GM23248 (cell line): Measurements from ENCODE around the gene STAT5A.

ENCODE experiments used
- EZH2 ChIP-seq: fragments of 200-600 bp; sonication (generic); IDR thresholded peaks from 2 replicates; pipeline ENCODE4 v1.6.1; 2018; ENCODE audit warnings: antibody characterized with exemption, mild to moderate bottlenecking; ENCODE audit not compliant: insufficient read depth, poor library complexity, severe bottlenecking
- EZH2phosphoT487 ChIP-seq: fragments of 200-600 bp; sonication (generic); IDR thresholded peaks from 2 replicates; pipeline ENCODE4 v1.6.1; 2018; ENCODE audit warnings: antibody characterized with exemption, moderate library complexity, mild to moderate bottlenecking, low read depth; ENCODE audit not compliant: insufficient read depth

DNA sequence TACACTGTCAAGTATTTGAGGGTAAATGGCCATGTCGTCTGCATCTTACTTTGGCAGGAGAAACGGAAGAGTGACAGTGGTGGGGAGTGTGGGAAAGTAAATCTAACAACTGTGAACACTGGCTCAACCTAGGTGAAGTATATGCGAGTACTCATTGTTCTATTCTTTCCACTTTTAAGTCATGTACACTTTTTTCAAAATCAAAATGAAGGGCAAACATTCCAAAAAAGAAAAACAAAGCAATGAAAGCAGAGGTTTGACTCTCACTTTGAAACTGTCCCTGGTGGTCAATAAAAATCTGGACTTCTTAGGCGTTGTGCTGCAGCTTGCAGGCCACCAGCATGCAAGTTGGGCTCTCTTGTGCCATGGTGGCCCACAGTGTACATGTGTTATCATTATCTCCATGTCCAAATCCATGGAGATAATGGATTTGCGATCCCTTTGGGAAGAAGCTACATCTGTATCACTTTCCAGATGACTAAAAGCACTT is 44.8 kb upstream of the STAT5A start:
- TF ChIP-seq EZH2 (no peak), EZH2phosphoT487 (no peak)
